Neural cell (in vitro differentiated cells): Measurements from ENCODE around the gene RETN.

Experiments
- EP300 ChIP-seq: fragments of 450-650 bp; conservative IDR thresholded peaks from 2 replicates; pipeline ENCODE4 v1.6.1; 2014; ENCODE audit warnings: antibody characterized with exemption, mild to moderate bottlenecking, moderate library complexity; ENCODE audit not compliant: poor library complexity, severe bottlenecking
- EZH2 ChIP-seq: fragments of 200-600, 300-800 bp; shearing (Covaris generic), sonication (generic); IDR thresholded peaks from 2 replicates; pipeline ENCODE4 v1.6.1; 2014; ENCODE audit warnings: antibody characterized with exemption, low read length, borderline replicate concordance, mild to moderate bottlenecking; ENCODE audit not compliant: insufficient read depth, poor library complexity, severe bottlenecking
- POLR2AphosphoS5 ChIP-seq: IDR thresholded peaks from 2 replicates; pipeline ENCODE4 v1.6.1; 2012
- RAD21 ChIP-seq: fragments of 450-650 bp; conservative IDR thresholded peaks from 2 replicates; pipeline ENCODE4 v1.6.1; 2014; ENCODE audit warnings: antibody characterized with exemption, mild to moderate bottlenecking, moderate library complexity
- TF ChIP-seq, protein P1 (sequence below): fragments of 450-650 bp; IDR thresholded peaks from 2 replicates; pipeline ENCODE4 v1.5.1; 2014; ENCODE audit warnings: antibody characterized with exemption, mild to moderate bottlenecking, moderate library complexity; ENCODE audit not compliant: poor library complexity, severe bottlenecking
- TF ChIP-seq, protein P2 (sequence below): IDR thresholded peaks from 2 replicates; pipeline ENCODE4 v1.6.1; 2012; ENCODE audit warnings: borderline replicate concordance

DNA sequence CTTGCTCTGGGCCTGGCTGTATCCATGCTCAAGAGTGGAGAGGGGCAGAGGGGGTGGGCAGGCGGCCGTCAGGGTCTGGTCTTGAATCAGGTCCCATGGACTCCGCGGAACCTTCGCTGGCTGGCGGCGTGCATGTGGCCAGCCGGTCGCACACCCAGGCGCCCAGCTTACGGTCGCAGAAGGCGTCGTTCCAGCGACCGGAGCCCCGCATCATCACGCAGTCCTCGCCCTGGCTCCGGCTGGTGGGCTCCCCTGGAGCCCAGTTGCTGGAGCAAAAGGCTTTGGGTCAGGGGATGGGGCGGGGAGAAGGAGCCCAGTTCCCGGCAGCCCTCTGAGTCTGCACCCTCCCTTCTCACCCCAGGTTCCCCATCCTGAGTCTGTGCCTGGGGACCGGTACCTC, 20.3 kb downstream of the RETN start:
- TF ChIP-seq, protein P1, sequence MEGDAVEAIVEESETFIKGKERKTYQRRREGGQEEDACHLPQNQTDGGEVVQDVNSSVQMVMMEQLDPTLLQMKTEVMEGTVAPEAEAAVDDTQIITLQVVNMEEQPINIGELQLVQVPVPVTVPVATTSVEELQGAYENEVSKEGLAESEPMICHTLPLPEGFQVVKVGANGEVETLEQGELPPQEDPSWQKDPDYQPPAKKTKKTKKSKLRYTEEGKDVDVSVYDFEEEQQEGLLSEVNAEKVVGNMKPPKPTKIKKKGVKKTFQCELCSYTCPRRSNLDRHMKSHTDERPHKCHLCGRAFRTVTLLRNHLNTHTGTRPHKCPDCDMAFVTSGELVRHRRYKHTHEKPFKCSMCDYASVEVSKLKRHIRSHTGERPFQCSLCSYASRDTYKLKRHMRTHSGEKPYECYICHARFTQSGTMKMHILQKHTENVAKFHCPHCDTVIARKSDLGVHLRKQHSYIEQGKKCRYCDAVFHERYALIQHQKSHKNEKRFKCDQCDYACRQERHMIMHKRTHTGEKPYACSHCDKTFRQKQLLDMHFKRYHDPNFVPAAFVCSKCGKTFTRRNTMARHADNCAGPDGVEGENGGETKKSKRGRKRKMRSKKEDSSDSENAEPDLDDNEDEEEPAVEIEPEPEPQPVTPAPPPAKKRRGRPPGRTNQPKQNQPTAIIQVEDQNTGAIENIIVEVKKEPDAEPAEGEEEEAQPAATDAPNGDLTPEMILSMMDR: no peak
- no peak for TF ChIP-seq POLR2AphosphoS5
- no peak for TF ChIP-seq RAD21
- no peak for TF ChIP-seq EZH2
- TF ChIP-seq EP300: no peak
- TF ChIP-seq, protein P2, sequence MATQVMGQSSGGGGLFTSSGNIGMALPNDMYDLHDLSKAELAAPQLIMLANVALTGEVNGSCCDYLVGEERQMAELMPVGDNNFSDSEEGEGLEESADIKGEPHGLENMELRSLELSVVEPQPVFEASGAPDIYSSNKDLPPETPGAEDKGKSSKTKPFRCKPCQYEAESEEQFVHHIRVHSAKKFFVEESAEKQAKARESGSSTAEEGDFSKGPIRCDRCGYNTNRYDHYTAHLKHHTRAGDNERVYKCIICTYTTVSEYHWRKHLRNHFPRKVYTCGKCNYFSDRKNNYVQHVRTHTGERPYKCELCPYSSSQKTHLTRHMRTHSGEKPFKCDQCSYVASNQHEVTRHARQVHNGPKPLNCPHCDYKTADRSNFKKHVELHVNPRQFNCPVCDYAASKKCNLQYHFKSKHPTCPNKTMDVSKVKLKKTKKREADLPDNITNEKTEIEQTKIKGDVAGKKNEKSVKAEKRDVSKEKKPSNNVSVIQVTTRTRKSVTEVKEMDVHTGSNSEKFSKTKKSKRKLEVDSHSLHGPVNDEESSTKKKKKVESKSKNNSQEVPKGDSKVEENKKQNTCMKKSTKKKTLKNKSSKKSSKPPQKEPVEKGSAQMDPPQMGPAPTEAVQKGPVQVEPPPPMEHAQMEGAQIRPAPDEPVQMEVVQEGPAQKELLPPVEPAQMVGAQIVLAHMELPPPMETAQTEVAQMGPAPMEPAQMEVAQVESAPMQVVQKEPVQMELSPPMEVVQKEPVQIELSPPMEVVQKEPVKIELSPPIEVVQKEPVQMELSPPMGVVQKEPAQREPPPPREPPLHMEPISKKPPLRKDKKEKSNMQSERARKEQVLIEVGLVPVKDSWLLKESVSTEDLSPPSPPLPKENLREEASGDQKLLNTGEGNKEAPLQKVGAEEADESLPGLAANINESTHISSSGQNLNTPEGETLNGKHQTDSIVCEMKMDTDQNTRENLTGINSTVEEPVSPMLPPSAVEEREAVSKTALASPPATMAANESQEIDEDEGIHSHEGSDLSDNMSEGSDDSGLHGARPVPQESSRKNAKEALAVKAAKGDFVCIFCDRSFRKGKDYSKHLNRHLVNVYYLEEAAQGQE: no peak
